Right atrium auricular region (tissue), 2 donors: ENCODE data around the gene SLC2A11. TPM values are rescaled to one million over a fixed set of nuclear protein-coding genes. Genes with fewer than 3 reads are reported as not detected.

ENCODE experiments used
- DNase-seq: peaks from one replicate; pipeline ENCODE4 v3.0.0-alpha.2; 2019; ENCODE audit warnings: low spot score
- H3K27ac ChIP-seq, 2 donors: fragments of 200-600 bp; sonication (generic); 1 replicate in 1 of 2; 2 replicates in 1 of 2; pipeline ENCODE4 v1.5.1; 2016 to 2019
- H3K27me3 ChIP-seq, 2 donors: fragments of 200-600 bp; sonication (generic); one replicate each; pipeline versions ENCODE4 v1.5.1 to v1.6.0; 2017 to 2019
- H3K36me3 ChIP-seq: fragments of 200-600 bp; sonication (generic); one replicate; pipeline ENCODE4 v1.5.1; 2016
- H3K4me1 ChIP-seq, 2 donors: fragments of 200-600 bp; sonication (generic); one replicate each; pipeline versions ENCODE4 v1.5.1 to v1.6.0; 2017 to 2019
- H3K4me3 ChIP-seq, 2 donors: fragments of 200-600 bp; sonication (generic); 1 replicate in 1 of 2; 2 replicates in 1 of 2; pipeline ENCODE4 v1.5.1; 2017 to 2019; ENCODE audit warnings: mild to moderate bottlenecking in 1 of 2, moderate library complexity in 1 of 2
- H3K9me3 ChIP-seq, 2 donors: fragments of 200-600 bp; sonication (generic); one replicate each; pipeline ENCODE4 v1.5.1; 2019
- total RNA-seq, 2 donors: library from RNA; depleted of rRNA; stranded (reverse); fragments of >200 nt; gene quantifications; one replicate each; pipeline ENCODE4 v1.1.0, GENCODE V29; 2016
- TF ChIP-seq, protein P1 (sequence below), 2 donors: fragments of 200-600 bp; sonication (generic); IDR thresholded peaks; one replicate each; pipeline ENCODE4 v1.5.1; 2019; ENCODE audit warnings: antibody characterized with exemption in 2 of 2

The SLC2A11 gene
- total RNA-seq, 2 donors from 2014 or later, result 10.6 to 15.5 TPM

- peak overlapping the region; percentile 24 to 60 for H3K27ac ChIP-seq
- H3K9me3 ChIP-seq, result no peaks in the 10 kb centered on the region
- H3K4me1 ChIP-seq, result peaks cover 0 to 56% of the 10 kb centered on the region in 2 donors
- DNase-seq, result no peak
- H3K36me3 ChIP-seq, result no peaks in the 10 kb centered on the region
- TF ChIP-seq, protein P1, sequence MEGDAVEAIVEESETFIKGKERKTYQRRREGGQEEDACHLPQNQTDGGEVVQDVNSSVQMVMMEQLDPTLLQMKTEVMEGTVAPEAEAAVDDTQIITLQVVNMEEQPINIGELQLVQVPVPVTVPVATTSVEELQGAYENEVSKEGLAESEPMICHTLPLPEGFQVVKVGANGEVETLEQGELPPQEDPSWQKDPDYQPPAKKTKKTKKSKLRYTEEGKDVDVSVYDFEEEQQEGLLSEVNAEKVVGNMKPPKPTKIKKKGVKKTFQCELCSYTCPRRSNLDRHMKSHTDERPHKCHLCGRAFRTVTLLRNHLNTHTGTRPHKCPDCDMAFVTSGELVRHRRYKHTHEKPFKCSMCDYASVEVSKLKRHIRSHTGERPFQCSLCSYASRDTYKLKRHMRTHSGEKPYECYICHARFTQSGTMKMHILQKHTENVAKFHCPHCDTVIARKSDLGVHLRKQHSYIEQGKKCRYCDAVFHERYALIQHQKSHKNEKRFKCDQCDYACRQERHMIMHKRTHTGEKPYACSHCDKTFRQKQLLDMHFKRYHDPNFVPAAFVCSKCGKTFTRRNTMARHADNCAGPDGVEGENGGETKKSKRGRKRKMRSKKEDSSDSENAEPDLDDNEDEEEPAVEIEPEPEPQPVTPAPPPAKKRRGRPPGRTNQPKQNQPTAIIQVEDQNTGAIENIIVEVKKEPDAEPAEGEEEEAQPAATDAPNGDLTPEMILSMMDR (IDR thresholded peaks at IDR 0.05), result no peak
- no peaks in the 10 kb centered on the region for H3K27me3 ChIP-seq
- no peak overlapping the region for H3K4me3 ChIP-seq
Measured at GRCh38 chr22:23841736-23842445, 15.8 kb upstream of the SLC2A11 start.

DNA sequence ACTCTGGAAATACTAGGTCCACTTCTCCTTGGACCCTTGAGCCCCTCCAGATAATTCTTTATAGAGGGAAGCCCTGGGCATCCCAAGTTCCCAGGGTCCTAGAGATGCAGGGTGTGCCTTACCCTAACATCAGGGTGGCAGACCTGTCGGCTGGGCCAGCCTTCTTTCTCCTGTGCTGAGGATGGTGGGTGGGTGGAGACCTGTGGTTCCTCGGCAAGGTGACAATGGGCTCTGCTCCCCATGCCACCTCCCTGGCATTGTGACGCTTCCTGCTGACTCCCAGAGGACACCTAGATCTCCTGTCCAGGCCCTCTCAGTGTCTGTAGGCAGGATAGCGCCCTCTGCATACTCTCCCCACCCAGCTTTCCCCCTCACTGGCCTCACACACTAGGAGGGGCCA, 15.1 kb upstream of the SLC2A11 start:
- H3K4me3 ChIP-seq, result no peak overlapping the region
- peak overlapping the region; percentile 24 to 60 for H3K27ac ChIP-seq
- H3K27me3 ChIP-seq, result no peaks in the 10 kb centered on the region
- H3K9me3 ChIP-seq, result no peaks in the 10 kb centered on the region
- TF ChIP-seq, protein P1 (IDR thresholded peaks at IDR 0.05), result no peak
- DNase-seq, result no peak
- no peaks in the 10 kb centered on the region for H3K36me3 ChIP-seq
- peaks cover 0 to 56% of the 10 kb centered on the region in 2 donors for H3K4me1 ChIP-seq

DNA sequence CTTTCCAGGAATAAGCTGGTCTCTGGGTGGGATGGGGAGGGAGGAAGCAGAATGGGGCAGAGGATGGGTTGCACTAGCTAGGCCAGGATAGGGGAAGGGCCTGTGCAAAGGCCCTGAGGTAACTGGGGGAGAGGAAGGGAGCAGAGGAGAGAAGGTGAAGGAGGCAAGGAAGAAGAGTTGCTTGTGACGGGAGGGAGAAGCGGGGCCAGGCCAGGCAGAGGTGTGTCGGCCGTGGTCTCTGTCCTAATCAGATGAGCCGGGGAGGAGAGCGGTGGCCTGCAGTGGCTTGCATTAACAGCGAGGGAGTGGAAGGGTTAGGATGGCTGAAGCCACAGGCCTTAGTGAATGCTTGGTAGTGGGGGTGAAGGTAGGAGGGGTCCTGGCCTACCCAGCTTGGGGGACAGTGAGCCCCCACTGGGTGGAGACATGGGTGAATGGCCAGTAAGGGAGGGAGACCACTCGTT, 12.9 kb upstream of the SLC2A11 start:
- TF ChIP-seq, protein P1 (IDR thresholded peaks at IDR 0.05), result no peak
- Histone ChIP-seq H3K27me3 (no peaks in the 10 kb centered on the region), H3K4me3 (no peak overlapping the region), H3K9me3 (no peaks in the 10 kb centered on the region), H3K4me1 (peaks cover 0 to 45% of the 10 kb centered on the region in 2 donors), H3K27ac (peak overlapping the region; percentile 27 to 73), H3K36me3 (no peaks in the 10 kb centered on the region)
- no peak for DNase-seq

- Histone ChIP-seq H3K4me1 (peaks cover 0 to 46% of the 10 kb centered on the region in 2 donors), H3K36me3 (no peaks in the 10 kb centered on the region), H3K27me3 (no peaks in the 10 kb centered on the region), H3K27ac (peak overlapping the region; percentile 62 to 73), H3K4me3 (no peak overlapping the region), H3K9me3 (no peaks in the 10 kb centered on the region)
- no peak for DNase-seq
- TF ChIP-seq, protein P1 (IDR thresholded peaks at IDR 0.05), result no peak
Measured at GRCh38 chr22:23845265-23846080, 12.2 kb upstream of the SLC2A11 start.

DNA sequence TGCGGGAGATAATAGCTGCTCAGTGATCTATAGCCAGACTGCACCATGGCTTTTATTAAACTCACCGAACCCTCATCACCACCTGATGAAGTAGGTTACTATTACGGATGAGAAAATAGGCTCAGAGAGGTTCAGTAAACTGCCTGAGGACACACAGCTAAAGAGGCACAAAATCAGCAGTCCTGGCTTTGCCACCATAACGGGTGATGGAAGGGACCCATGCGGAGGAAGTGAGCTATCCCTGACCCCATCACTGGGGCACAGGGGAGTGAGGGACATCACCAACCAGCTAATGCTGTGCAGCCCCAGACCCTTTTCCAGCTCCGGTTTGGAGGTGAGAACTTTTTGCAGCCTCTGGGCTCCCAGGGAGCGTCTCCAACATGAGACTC, 11.6 kb upstream of the SLC2A11 start:
- Histone ChIP-seq H3K4me3 (no peak overlapping the region), H3K4me1 (peaks cover 0 to 46% of the 10 kb centered on the region in 2 donors), H3K27me3 (no peaks in the 10 kb centered on the region), H3K36me3 (no peaks in the 10 kb centered on the region), H3K27ac (peak overlapping the region; percentile 62 to 73), H3K9me3 (no peaks in the 10 kb centered on the region)
- DNase-seq, result no peak
- TF ChIP-seq, protein P1 (IDR thresholded peaks at IDR 0.05), result no peak
